ENCODE data around the gene FLOT1. TPM values are rescaled to one million over a fixed set of nuclear protein-coding genes. Genes with fewer than 3 reads are reported as not detected.

FLOT1 gene
- total RNA-seq, 2 donors from 2014 or later: 170 to 179 TPM

GRCh38 chr6:30750379-30750668 is 7.8 kb upstream of the FLOT1 start:
- ATAC-seq (no peak), DNase-seq (no peak)
- intact Hi-C loops (cut with DNase I): no loop called here

- intact Hi-C loops (cut with DNase I): loop anchor here in 1 of 2 donors (10.0 kb wide), 1 partner anchor 75 kb away; no protein-coding TSS in a partner anchor
- DNase-seq (no peak), ATAC-seq (no peak)
Observed at GRCh38 chr6:30749554-30750378, 7.3 kb upstream of the FLOT1 start.

GRCh38 chr6:30748851-30749540 is 6.5 kb upstream of the FLOT1 start:
- intact Hi-C loops (cut with DNase I): loop anchor here in 1 of 2 donors (10.0 kb wide), 1 partner anchor 76 kb away; no protein-coding TSS in a partner anchor
- ATAC-seq (no peak), DNase-seq (no peak)

GRCh38 chr6:30747902-30748769 is 5.6 kb upstream of the FLOT1 start:
- intact Hi-C loops (cut with DNase I): loop anchor here in 1 of 2 donors (10.0 kb wide), 1 partner anchor 77 kb away; no protein-coding TSS in a partner anchor
- DNase-seq (no peak), ATAC-seq (no peak)

- intact Hi-C loops (cut with DNase I): loop anchor here in 1 of 2 donors (10.0 kb wide), 1 partner anchor 78 kb away; no protein-coding TSS in a partner anchor
- ATAC-seq: no peak
- DNase-seq: no peak
Observed at GRCh38 chr6:30747300-30747687, 4.8 kb upstream of the FLOT1 start.

GRCh38 chr6:30744054-30744805 is 1.7 kb upstream of the FLOT1 start, which contains the start of gene IER3:
TSS of gene IER3 (minus strand) at chr6:30744547. CDS start at chr6:30744518, 29 bp downstream.
- intact Hi-C loops (cut with DNase I): loop anchor here (5.0 to 10.0 kb wide), 3 partner anchors 78 to 133 kb away; no protein-coding TSS in a partner anchor
- DNase-seq (peak; percentile 89), ATAC-seq (peak; percentile 54 to 62)

GRCh38 chr6:30743099-30744053 is 889 bp upstream of the FLOT1 start:
- intact Hi-C loops (cut with DNase I): loop anchor here (2.0 to 10.0 kb wide), 4 partner anchors 37 to 134 kb away; no protein-coding TSS in a partner anchor
- DNase-seq (peak; percentile 57), ATAC-seq (peak; percentile 0 to 20)

GRCh38 chr6:30741789-30742315 is 635 bp downstream of the FLOT1 start:
- DNase-seq (peak; percentile 82), ATAC-seq (peak; percentile 24 to 42)
- intact Hi-C loops (cut with DNase I): loop anchor here (2.0 to 10.0 kb wide), 4 partner anchors 39 to 135 kb away; no protein-coding TSS in a partner anchor

- no peak for DNase-seq
- intact Hi-C loops (cut with DNase I): loop anchor here (5.0 to 10.0 kb wide), 3 partner anchors 81 to 136 kb away; no protein-coding TSS in a partner anchor
- ATAC-seq: no peak
Observed at GRCh38 chr6:30741063-30741779, 1.3 kb downstream of the FLOT1 start.

- no peak for DNase-seq
- intact Hi-C loops (cut with DNase I): loop anchor here (5.0 to 10.0 kb wide), 3 partner anchors 82 to 137 kb away; no protein-coding TSS in a partner anchor
- ATAC-seq: no peak
Observed at GRCh38 chr6:30740540-30740870, 2.0 kb downstream of the FLOT1 start.

GRCh38 chr6:30738532-30738931 is 4.0 kb downstream of the FLOT1 start:
- no peak for DNase-seq
- intact Hi-C loops (cut with DNase I): no loop called here

GRCh38 chr6:30735668-30736314 is 6.7 kb downstream of the FLOT1 start:
- ATAC-seq: no peak
- no peak for DNase-seq
- intact Hi-C loops (cut with DNase I): no loop called here

More at GRCh38 chr6:30738532-30738931, 4.0 kb downstream of the FLOT1 start:
- ATAC-seq: no peak

- DNase-seq (no peak), ATAC-seq (no peak)
- intact Hi-C loops (cut with DNase I): no loop called here
Observed at GRCh38 chr6:30732237-30732943, 10.1 kb downstream of the FLOT1 start.

- intact Hi-C loops (cut with DNase I): no loop called here
- peak; percentile 80 for DNase-seq
- peak; percentile 69 to 88 for ATAC-seq
Observed at GRCh38 chr6:30730601-30731435, 11.7 kb downstream of the FLOT1 start.
